GM23338 (cell line): Measurements from ENCODE around the gene GAREM1. TPM values are rescaled to one million over a fixed set of nuclear protein-coding genes. Genes with fewer than 3 reads are reported as not detected.

Experiments
- ATAC-seq: fragments of 200-7000 bp; cut with Tn5 transposase; 3 replicates; pipeline ENCODE4 v1.9.1; 2020
- DNase-seq: peaks from one replicate; pipeline ENCODE4 v3.0.0-alpha.2; 2015; ENCODE audit warnings: low spot score
- H2AFZ ChIP-seq: fragments of 200-600 bp; sonication (generic); 2 replicates; pipeline ENCODE4 v1.8.0; 2016; ENCODE audit warnings: antibody characterized with exemption, mild to moderate bottlenecking, moderate library complexity
- H3F3A ChIP-seq: fragments of 200-600 bp; sonication (generic); replicated peaks from 2 replicates; pipeline ENCODE4 v1.8.0; 2017; ENCODE audit warnings: antibody characterized with exemption, mixed run types, low read depth
- H3K27ac ChIP-seq: fragments of 200-600 bp; sonication (generic); 2 replicates; pipeline ENCODE4 v1.6.1; 2016; ENCODE audit warnings: low read depth
- H3K27me3 ChIP-seq: fragments of 200-600 bp; sonication (generic); 2 replicates; pipeline ENCODE4 v1.8.0; 2016; ENCODE audit warnings: mild to moderate bottlenecking, mixed run types, moderate library complexity; ENCODE audit not compliant: insufficient read depth
- H3K36me3 ChIP-seq: fragments of 200-600 bp; sonication (generic); 2 replicates; pipeline ENCODE4 v1.8.0; 2016; ENCODE audit warnings: mild to moderate bottlenecking; ENCODE audit not compliant: insufficient read depth
- H3K4me1 ChIP-seq: fragments of 200-600 bp; sonication (generic); 2 replicates; pipeline ENCODE4 v1.8.0; 2016; ENCODE audit warnings: mild to moderate bottlenecking, moderate library complexity; ENCODE audit not compliant: insufficient read depth
- H3K4me2 ChIP-seq: fragments of 200-600 bp; sonication (generic); 2 replicates; pipeline ENCODE4 v1.7.1; 2017; ENCODE audit warnings: mixed run types
- H3K4me3 ChIP-seq: fragments of 200-600 bp; sonication (generic); 2 replicates; pipeline ENCODE4 v1.6.1; 2016; ENCODE audit warnings: mixed run types
- H3K79me2 ChIP-seq: fragments of 200-600 bp; sonication (generic); replicated peaks from 2 replicates; pipeline ENCODE4 v1.8.0; 2017; ENCODE audit warnings: mild to moderate bottlenecking; ENCODE audit not compliant: insufficient read depth
- H3K9me2 ChIP-seq: fragments of 200-600 bp; sonication (generic); 2 replicates; pipeline ENCODE4 v1.8.0; 2017; ENCODE audit not compliant: insufficient read depth
- H4K20me1 ChIP-seq: fragments of 200-600 bp; sonication (generic); replicated peaks from 2 replicates; pipeline ENCODE4 v1.8.0; 2017; ENCODE audit warnings: mild to moderate bottlenecking; ENCODE audit not compliant: insufficient read depth
- H3K27ac Mint-ChIP-seq: 2 replicates; pipeline ENCODE4 v1.8.0; 2020; ENCODE audit warnings: inconsistent platforms, mild to moderate bottlenecking, moderate library complexity, mixed read lengths
- H3K27me3 Mint-ChIP-seq: 3 replicates; pipeline ENCODE4 v1.8.0; 2022; ENCODE audit warnings: low read depth, mild to moderate bottlenecking, moderate library complexity, mixed read lengths, inconsistent platforms; ENCODE audit not compliant: insufficient read depth, poor library complexity
- H3K36me3 Mint-ChIP-seq: 3 replicates; pipeline ENCODE4 v1.8.0; 2021; ENCODE audit warnings: low read depth, mild to moderate bottlenecking, inconsistent platforms, moderate library complexity, mixed read lengths
- H3K4me1 Mint-ChIP-seq: 3 replicates; pipeline ENCODE4 v1.8.0; 2020; ENCODE audit warnings: mild to moderate bottlenecking, inconsistent platforms, mixed read lengths
- H3K4me3 Mint-ChIP-seq: 3 replicates; pipeline ENCODE4 v1.8.0; 2021; ENCODE audit warnings: moderate library complexity, mild to moderate bottlenecking, inconsistent platforms, mixed read lengths
- H3K9me3 Mint-ChIP-seq: 3 replicates; pipeline ENCODE4 v1.8.0; 2020; ENCODE audit warnings: moderate library complexity, mild to moderate bottlenecking, inconsistent platforms, mixed read lengths
- CREB1 ChIP-seq: fragments of 250-450 bp; sonication (Bioruptor Pico); IDR thresholded peaks from 2 replicates; pipeline ENCODE4 v1.5.0; 2020; ENCODE audit warnings: low read depth, mild to moderate bottlenecking, moderate library complexity
- JUNB ChIP-seq: IDR thresholded peaks from one replicate; pipeline ENCODE4 v1.6.1; 2016; ENCODE audit warnings: antibody characterized with exemption; ENCODE audit not compliant: unreplicated experiment
- NANOG ChIP-seq: IDR thresholded peaks from 2 replicates; pipeline ENCODE4 v1.6.1; 2016; ENCODE audit warnings: antibody characterized with exemption, borderline replicate concordance
- POLR2AphosphoS5 ChIP-seq: IDR thresholded peaks from 2 replicates; pipeline ENCODE4 v1.6.1; 2016; ENCODE audit warnings: antibody characterized with exemption, low read depth
- ZNF331 ChIP-seq: fragments of 250-450 bp; sonication (Bioruptor Pico); IDR thresholded peaks from 2 replicates; pipeline ENCODE4 v1.5.0; 2020; ENCODE audit warnings: low read depth, mild to moderate bottlenecking, moderate library complexity
- polyA plus RNA-seq: library from polyadenylated mRNA; unstranded; fragments of >200 nt; fragmentation: Nextera tagmentation; extraction: Ambion mirVana; gene quantifications from 2 replicates; pipeline ENCODE4 v1.2.1, GENCODE V29; 2016
- total RNA-seq: library from RNA; depleted of rRNA; stranded (reverse); fragments of >200 nt; shearing (Covaris generic); gene quantifications from 2 replicates; pipeline ENCODE4 v1.2.3, GENCODE V29; 2014
- TF ChIP-seq, protein P1 (sequence below): IDR thresholded peaks from one replicate; pipeline ENCODE4 v1.6.1; 2018; ENCODE audit warnings: antibody characterized with exemption; ENCODE audit not compliant: unreplicated experiment
- TF ChIP-seq, protein P2 (sequence below), 2 experiments: fragments of 200-600 bp in 1 of 2; sonication (generic) in 1 of 2; conservative IDR thresholded peaks; 2 replicates each; pipeline versions ENCODE4 v1.5.1 to v1.6.1; 2016 to 2017; ENCODE audit warnings: antibody characterized with exemption in 2 of 2, low read depth in 2 of 2, mild to moderate bottlenecking in 2 of 2, moderate library complexity in 1 of 2

Gene GAREM1
- total and polyA plus RNA-seq, 2 experiments from 2014 or later = 2.7 to 6.0 TPM

DNA sequence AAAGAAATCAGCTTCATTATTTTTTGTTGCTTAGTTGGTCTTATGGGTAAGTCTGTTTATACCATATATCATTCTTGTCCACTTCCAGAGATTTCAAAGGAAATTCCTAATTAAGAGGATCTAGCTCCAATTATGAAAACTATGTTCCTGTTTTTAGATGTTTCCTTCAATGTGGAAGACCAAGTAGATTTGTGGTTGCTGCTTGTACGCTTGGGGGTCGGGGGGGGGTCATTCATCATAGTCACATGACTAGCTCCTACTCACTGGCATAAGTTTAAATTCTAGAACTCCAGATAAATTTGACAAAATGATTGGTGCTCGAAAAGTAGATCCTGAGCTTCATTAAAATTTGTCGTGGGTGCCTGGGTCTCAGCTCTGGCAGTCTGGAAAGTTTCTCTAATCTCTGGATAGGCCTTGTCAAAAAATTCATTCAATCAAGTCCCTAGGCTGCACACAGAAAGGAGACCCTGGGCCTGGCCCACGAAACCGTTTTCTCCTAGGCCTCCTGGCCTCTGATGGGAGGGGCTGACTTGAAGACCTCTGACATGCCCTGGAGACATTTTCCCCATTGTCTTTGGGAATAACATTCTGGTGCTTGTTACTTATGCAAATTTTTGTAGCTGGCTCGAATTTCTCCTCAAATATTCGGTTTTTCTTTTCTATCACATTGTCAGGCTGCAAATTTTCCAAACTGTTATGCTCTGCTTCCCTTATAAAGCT is 218.4 kb downstream of the GAREM1 start (continued):
- TF ChIP-seq, protein P1, sequence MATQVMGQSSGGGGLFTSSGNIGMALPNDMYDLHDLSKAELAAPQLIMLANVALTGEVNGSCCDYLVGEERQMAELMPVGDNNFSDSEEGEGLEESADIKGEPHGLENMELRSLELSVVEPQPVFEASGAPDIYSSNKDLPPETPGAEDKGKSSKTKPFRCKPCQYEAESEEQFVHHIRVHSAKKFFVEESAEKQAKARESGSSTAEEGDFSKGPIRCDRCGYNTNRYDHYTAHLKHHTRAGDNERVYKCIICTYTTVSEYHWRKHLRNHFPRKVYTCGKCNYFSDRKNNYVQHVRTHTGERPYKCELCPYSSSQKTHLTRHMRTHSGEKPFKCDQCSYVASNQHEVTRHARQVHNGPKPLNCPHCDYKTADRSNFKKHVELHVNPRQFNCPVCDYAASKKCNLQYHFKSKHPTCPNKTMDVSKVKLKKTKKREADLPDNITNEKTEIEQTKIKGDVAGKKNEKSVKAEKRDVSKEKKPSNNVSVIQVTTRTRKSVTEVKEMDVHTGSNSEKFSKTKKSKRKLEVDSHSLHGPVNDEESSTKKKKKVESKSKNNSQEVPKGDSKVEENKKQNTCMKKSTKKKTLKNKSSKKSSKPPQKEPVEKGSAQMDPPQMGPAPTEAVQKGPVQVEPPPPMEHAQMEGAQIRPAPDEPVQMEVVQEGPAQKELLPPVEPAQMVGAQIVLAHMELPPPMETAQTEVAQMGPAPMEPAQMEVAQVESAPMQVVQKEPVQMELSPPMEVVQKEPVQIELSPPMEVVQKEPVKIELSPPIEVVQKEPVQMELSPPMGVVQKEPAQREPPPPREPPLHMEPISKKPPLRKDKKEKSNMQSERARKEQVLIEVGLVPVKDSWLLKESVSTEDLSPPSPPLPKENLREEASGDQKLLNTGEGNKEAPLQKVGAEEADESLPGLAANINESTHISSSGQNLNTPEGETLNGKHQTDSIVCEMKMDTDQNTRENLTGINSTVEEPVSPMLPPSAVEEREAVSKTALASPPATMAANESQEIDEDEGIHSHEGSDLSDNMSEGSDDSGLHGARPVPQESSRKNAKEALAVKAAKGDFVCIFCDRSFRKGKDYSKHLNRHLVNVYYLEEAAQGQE = no peak
- TF ChIP-seq POLR2AphosphoS5 (no peak), JUNB (no peak), CREB1 (no peak), NANOG (no peak), ZNF331 (CRISPR knock-in tag) (no peak)
- TF ChIP-seq, protein P2, sequence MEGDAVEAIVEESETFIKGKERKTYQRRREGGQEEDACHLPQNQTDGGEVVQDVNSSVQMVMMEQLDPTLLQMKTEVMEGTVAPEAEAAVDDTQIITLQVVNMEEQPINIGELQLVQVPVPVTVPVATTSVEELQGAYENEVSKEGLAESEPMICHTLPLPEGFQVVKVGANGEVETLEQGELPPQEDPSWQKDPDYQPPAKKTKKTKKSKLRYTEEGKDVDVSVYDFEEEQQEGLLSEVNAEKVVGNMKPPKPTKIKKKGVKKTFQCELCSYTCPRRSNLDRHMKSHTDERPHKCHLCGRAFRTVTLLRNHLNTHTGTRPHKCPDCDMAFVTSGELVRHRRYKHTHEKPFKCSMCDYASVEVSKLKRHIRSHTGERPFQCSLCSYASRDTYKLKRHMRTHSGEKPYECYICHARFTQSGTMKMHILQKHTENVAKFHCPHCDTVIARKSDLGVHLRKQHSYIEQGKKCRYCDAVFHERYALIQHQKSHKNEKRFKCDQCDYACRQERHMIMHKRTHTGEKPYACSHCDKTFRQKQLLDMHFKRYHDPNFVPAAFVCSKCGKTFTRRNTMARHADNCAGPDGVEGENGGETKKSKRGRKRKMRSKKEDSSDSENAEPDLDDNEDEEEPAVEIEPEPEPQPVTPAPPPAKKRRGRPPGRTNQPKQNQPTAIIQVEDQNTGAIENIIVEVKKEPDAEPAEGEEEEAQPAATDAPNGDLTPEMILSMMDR (conservative IDR thresholded peaks at IDR 0.05; ENCODE audit: low read depth in 2 of 2) = no peak

DNA sequence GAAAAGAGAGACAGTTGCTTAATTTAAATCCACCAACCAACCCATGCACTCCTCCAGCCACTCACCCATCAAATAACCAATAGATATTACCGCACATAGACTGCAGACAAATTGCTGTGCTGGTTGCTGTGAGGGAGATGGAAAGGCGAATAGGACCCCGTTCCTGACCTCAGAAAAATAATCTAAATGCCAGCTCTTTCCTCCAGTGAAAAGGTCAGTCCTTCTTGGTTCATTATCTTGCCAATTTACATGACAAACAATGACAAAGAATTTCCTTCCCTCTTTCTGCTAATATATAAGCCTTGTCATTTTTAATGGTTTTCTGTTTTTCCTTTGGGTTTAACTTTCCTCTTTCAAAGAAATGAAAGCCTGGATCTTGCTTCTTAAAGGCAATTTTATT is 219.2 kb downstream of the GAREM1 start:
- no peaks in the 10 kb centered on the region for H4K20me1 ChIP-seq

More for the DNA sequence above, 219.2 kb downstream of the GAREM1 start:
- no peaks in the 10 kb centered on the region for H3K27me3 ChIP-seq
- Mint-ChIP-seq H3K4me3 (no peak overlapping the region), H3K4me1 (peaks cover 18% of the 10 kb centered on the region), H3K27me3 (no peaks in the 10 kb centered on the region), H3K9me3 (no peaks in the 10 kb centered on the region), H3K27ac (no peak overlapping the region), H3K36me3 (no peaks in the 10 kb centered on the region)
- H3K4me3 ChIP-seq = no peak overlapping the region
- no peak overlapping the region for H3K27ac ChIP-seq
- H3K4me1 ChIP-seq = peaks cover 6% of the 10 kb centered on the region; the same call in 1 of the 2 replicates
- H2AFZ ChIP-seq = no peak overlapping the region
- no peaks in the 10 kb centered on the region for H3K36me3 ChIP-seq
- ATAC-seq = no peak
- no peaks in the 10 kb centered on the region for H3F3A ChIP-seq
- H3K79me2 ChIP-seq = no peaks in the 10 kb centered on the region
- H3K4me2 ChIP-seq = no peak overlapping the region
- TF ChIP-seq, protein P1 = no peak
- no peak for TF ChIP-seq CREB1
- DNase-seq = peak; percentile 28
- H3K9me2 ChIP-seq = peaks cover 5% of the 10 kb centered on the region; the same call in 1 of the 2 replicates
